Dedifferentiated amniotic fluid mesenchymal stem cell (primary cell): ENCODE measurements around the gene CELA2B.
"Not testable (repeated sequence)": the region's sequence is repeated elsewhere in the genome, so short reads cannot be mapped to it uniquely, and the experiment has no call there.

Source experiments
- DNase-seq: peaks from one replicate; pipeline ENCODE4 v3.0.0-alpha.2; 2016; ENCODE audit errors: extremely low spot score

Gene CELA2B

DNA sequence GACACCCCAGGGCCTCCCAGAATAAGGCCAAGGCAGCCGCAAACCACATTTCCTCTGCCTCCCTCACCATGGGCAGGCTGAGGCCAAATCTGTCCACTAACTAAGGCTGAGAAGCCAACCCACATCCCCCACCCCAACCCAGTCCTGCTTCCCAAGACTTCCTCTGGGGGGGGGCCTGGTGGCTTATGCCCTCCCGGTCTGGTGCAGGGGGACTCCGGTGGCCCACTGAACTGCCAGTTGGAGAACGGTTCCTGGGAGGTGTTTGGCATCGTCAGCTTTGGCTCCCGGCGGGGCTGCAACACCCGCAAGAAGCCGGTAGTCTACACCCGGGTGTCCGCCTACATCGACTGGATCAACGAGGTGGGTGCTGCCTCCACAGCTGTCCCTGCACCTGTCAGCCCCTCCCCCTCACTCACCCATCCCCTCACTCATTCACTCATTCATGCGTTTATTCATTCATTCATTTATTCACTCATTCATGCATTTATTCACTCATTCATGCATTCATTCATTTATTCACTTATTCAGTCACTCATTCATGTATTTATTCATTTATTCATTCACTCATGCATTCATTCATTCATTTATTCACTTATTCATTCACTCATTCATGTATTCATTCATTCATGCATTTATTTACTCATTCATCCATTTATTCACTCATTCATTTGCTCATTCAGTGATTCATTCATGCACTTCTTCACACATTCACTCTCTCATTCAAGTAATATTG, 30.3 kb upstream of the CELA2B start:
- no peak for DNase-seq

DNA sequence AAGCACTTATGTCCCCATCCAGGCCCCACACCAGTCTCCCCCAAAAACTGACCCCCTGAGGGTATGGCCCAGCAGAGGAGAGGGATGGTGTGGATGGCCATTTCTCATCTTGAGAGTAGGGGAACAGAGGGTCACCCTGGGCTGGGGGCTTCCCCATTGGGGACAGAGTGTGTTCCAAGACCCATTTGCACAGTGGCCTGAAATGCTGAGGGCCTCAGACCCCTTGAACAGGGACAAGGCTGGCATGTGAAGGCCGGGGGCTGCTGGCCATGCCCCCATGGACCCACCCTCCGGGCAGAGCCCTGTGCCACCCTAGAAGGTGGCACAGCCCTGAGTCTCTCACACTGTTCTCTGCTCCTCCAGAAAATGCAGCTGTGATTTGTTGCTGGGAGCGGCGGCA, 29.7 kb upstream of the CELA2B start:
- no peak for DNase-seq

DNA sequence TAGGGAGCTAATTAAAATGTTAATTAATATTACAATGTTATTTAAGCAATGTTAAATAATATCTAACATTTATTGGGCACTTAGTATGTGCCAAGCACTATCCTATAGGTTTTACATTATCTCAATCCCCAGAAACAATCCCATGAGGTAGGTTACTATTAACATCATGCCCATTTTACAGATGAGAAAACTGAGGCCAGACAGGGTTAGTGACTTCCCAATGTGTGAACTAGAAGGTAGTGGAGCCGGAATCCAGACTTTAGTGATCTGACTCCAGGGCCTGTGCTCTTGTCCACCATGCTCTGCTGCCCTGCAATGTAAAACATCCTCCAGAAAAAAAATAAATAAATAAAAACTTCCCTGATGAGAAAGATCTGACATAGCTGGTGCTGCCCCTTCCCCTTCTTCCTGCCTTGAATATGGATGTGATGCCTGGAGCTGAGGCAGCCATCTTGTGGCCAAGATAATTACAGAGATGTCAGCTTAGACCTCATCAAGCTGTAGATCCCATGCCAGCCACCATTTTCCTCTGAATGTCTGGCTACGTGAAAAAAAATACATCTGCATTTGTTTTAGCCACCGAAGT, 26.9 kb upstream of the CELA2B start:
- no peak for DNase-seq

- DNase-seq, result no peak
Observed at GRCh38 chr1:15449567-15449966, 26.3 kb upstream of the CELA2B start.

DNA sequence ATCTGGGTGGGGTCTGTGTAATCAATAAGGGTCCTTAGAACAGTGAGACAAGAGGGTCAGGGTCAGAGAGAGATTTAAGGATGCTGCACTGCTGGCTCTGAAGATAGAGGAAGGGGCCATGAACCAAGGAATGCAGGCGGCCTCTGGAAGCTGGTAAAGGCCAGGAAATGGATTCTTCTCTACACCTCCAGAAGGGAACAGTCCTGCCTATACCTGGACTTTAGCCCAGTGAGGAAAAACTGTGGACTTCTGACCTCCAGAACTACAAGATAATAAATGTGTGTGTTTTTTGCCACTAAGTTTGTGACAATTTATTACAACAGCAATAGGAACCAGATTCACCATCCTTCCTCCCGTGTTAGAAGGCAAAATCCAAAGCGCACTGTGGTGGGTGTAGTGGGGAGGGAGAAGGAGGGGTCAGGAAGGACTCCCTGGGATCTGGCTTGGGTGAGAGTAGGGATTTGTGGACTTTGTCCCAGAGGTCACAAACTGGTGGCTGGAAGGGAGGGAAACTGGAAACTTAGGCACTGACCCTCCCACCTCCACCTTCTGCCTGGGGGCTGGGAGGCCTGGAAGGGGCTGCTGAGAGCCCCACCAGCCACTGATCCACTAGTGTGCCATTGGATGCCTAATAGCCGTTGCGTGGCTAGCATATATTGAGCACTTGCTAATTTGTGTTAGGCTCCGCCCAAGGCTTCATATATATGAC, 24.7 kb upstream of the CELA2B start:
- DNase-seq, result no peak

- no peak for DNase-seq
Observed at GRCh38 chr1:15452216-15452615, 23.7 kb upstream of the CELA2B start.

GRCh38 chr1:15452866-15453571, 22.9 kb upstream of the CELA2B start:
- DNase-seq, result no peak

- no peak for DNase-seq
Observed at GRCh38 chr1:15453734-15454133, 22.2 kb upstream of the CELA2B start.

DNA sequence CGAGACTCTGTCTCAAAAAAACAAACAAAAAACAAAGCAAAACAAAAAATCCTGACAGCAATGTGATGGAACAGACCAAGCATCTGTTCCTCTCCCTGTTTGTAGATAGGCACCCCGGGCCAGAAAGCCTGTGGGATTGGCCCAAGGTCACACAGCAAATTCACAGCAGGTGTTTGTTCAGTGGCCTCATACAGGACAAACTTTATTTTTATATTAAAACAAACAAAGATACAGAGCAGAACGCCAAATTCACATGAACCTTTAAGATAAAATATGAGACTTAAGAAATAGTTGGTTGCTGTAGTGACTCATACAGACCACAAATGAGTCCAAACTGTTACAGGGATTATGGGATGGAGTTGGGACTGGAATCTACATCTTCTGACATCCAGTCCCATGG, 21.6 kb upstream of the CELA2B start:
- peak; percentile 53 for DNase-seq

- DNase-seq, result no peak
Observed at GRCh38 chr1:15455522-15455921, 20.4 kb upstream of the CELA2B start.

DNA sequence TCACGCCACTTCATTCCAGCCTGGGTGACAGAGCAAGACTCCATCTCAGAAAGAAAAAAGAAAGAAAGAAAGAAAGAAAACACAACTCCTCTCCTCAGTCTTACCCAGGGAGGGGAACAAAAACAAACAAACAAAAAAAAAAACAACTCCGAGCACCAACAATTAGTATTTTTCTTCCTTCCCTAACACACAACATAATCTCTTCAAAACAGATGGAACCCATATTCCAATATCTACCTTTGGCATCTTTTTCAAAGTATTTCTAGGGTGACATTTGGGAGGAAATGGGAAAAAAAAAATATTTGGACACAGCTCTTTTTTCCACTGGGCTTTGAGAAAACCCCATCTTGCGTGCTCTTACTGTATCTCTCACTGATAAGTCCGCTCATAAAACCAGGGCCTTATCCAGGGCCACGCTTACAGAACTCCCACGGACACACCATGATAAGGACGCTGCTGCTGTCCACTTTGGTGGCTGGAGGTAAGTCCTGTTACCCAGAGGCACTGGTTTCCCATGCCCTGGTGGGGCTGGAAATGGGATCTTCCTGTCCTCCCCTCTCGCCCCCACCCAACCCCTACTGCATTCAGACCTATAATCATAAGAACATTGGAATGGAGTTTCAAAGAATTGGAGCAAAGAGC, 19.5 kb upstream of the CELA2B start, which contains the start of gene CELA2A:
Gene CELA2A (plus strand): TSS at position 420 of the 642 bp plus-strand sequence. CDS start 22 bp downstream, at position 442.
- DNase-seq, result no peak

GRCh38 chr1:15457585-15457984, 18.3 kb upstream of the CELA2B start:
- no peak for DNase-seq

DNA sequence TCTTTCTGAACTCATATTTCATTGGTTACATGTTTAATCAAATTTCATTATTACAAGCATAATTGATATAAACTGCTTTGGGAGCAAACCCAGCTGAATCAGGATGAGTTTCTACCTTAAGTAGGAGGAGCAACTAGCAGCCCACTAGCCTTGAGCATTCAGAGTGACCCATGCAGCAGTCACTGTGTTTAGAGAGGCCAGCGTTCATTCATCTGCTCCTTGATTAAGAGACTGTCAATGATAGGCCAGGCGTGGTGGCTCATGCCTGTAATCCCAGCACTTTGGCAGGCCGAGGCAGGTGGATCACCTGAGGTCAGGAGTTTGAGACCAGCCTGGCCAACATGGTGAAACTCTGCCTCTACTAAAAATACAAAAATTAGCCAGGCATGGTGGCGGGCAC, 17.5 kb upstream of the CELA2B start:
- not testable (repeated sequence) for DNase-seq

DNA sequence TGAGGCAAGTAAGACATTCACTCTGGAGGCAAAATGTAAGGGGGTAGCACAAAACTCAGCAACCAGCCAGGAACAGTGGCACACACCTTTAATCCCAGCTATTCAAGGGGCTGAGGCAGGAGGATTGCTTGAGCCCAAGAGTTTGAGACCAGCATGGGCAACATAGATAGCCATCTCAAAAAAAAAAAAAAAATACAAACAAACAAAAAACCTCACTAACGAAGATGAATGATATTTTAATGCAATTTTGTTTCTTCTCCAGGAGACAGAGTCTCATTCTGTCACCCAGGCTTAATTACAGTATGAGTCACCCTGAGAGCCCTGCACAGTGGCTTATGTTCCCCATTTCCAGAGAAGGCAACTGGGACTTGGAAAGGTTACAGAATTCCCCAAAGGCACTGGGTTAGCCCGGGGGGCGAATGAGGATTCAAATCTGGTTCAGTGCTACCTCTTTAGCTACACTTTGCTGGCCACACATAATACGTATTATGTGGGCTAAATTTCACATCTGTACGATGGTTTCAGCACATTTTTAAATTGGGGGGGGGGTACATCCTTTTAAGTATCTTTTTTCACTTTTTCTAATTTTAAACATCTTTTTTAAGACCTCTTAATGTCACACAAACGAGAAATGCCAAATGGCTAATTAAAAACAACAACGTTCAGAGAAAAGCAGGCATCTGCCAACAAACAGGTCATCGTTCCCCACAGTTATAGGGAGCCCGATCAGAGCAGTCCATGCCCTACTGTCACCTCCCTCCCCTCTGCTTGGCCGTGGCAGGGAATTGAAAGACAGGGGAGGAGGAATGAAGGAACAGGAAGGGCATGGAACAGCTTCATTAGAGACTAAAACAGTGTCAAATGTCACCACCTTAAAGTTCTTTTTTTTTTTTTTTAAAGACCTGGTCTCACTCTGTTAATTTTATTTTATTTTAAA, 15.9 kb upstream of the CELA2B start:
- DNase-seq, result no peak

- DNase-seq, result no peak
Observed at GRCh38 chr1:15460708-15461095, 15.2 kb upstream of the CELA2B start.

- DNase-seq, result not testable (repeated sequence)
Observed at GRCh38 chr1:15463064-15463800, 12.7 kb upstream of the CELA2B start.

- not testable (repeated sequence) for DNase-seq
Observed at GRCh38 chr1:15463926-15464322, 12.0 kb upstream of the CELA2B start.

GRCh38 chr1:15465674-15466073, 10.2 kb upstream of the CELA2B start:
- DNase-seq, result no peak

- not testable (repeated sequence) for DNase-seq
Observed at GRCh38 chr1:15466955-15467625, 8.8 kb upstream of the CELA2B start.
